ENCODE data around the gene CLEC16A. TPM values are rescaled to one million over a fixed set of nuclear protein-coding genes. Genes with fewer than 3 reads are reported as not detected.

The CLEC16A gene
- total RNA-seq, 4 donors from 2014 or later: 19.9 to 38.3 (median 35.0) TPM

GRCh38 chr16:11211061-11211976, 267.0 kb downstream of the CLEC16A start:
- H3K4me3 ChIP-seq: no peak overlapping the region
- H3K9me3 ChIP-seq: peaks cover 0 to 20% (median 0%) of the 10 kb centered on the region in 3 donors
- H3K27ac ChIP-seq: no peak overlapping the region
- TF ChIP-seq, protein P1, sequence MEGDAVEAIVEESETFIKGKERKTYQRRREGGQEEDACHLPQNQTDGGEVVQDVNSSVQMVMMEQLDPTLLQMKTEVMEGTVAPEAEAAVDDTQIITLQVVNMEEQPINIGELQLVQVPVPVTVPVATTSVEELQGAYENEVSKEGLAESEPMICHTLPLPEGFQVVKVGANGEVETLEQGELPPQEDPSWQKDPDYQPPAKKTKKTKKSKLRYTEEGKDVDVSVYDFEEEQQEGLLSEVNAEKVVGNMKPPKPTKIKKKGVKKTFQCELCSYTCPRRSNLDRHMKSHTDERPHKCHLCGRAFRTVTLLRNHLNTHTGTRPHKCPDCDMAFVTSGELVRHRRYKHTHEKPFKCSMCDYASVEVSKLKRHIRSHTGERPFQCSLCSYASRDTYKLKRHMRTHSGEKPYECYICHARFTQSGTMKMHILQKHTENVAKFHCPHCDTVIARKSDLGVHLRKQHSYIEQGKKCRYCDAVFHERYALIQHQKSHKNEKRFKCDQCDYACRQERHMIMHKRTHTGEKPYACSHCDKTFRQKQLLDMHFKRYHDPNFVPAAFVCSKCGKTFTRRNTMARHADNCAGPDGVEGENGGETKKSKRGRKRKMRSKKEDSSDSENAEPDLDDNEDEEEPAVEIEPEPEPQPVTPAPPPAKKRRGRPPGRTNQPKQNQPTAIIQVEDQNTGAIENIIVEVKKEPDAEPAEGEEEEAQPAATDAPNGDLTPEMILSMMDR (IDR thresholded peaks at IDR 0.05): no peak
- TF ChIP-seq EP300 (IDR thresholded peaks at IDR 0.05): no peak
- no peak for TF ChIP-seq POLR2A (IDR thresholded peaks at IDR 0.05)
- no peak for TF ChIP-seq POLR2AphosphoS5 (IDR thresholded peaks at IDR 0.05)
- ATAC-seq: no peak
- 68 to 84% methylated on average over 8 to 11 of the region's 16 CpGs for WGBS, 2 donors (ENCODE audit: low coverage in 1 of 2)
- no peaks in the 10 kb centered on the region for H3K36me3 ChIP-seq
- H3K27me3 ChIP-seq: peaks cover 13% of the 10 kb centered on the region
- H3K4me1 ChIP-seq: peaks cover 0 to 2% (median 0%) of the 10 kb centered on the region in 3 donors

GRCh38 chr16:11211977-11212797, 267.8 kb downstream of the CLEC16A start:
- no peak for ATAC-seq
- TF ChIP-seq, protein P1 (IDR thresholded peaks at IDR 0.05): no peak
- TF ChIP-seq POLR2AphosphoS5 (IDR thresholded peaks at IDR 0.05): no peak
- TF ChIP-seq EP300 (IDR thresholded peaks at IDR 0.05): no peak
- no peak for TF ChIP-seq POLR2A (IDR thresholded peaks at IDR 0.05)
- 57 to 58% methylated on average over 5 of the region's 16 CpGs for WGBS, 2 donors (ENCODE audit: low coverage in 1 of 2)

GRCh38 chr16:11212798-11213196, 268.4 kb downstream of the CLEC16A start:
- Histone ChIP-seq H3K4me1 (no peaks in the 10 kb centered on the region), H3K36me3 (no peaks in the 10 kb centered on the region), H3K27ac (no peak overlapping the region), H3K27me3 (peaks cover 13% of the 10 kb centered on the region), H3K4me3 (no peak overlapping the region), H3K9me3 (peaks cover 0 to 29% (median 0%) of the 10 kb centered on the region in 3 donors)
- WGBS, 2 donors (ENCODE audit: low coverage in 1 of 2): no CpG with 5 or more reads among the region's 16 CpGs
- ATAC-seq: no peak
- TF ChIP-seq POLR2A (IDR thresholded peaks at IDR 0.05) (no peak), EP300 (IDR thresholded peaks at IDR 0.05) (no peak)
- TF ChIP-seq, protein P1 (IDR thresholded peaks at IDR 0.05): no peak

More at GRCh38 chr16:11211977-11212797, 267.8 kb downstream of the CLEC16A start:
- Histone ChIP-seq H3K4me3 (no peak overlapping the region), H3K27ac (no peak overlapping the region), H3K9me3 (peaks cover 0 to 29% (median 0%) of the 10 kb centered on the region in 3 donors), H3K36me3 (no peaks in the 10 kb centered on the region), H3K27me3 (peaks cover 13% of the 10 kb centered on the region), H3K4me1 (no peaks in the 10 kb centered on the region)

DNA sequence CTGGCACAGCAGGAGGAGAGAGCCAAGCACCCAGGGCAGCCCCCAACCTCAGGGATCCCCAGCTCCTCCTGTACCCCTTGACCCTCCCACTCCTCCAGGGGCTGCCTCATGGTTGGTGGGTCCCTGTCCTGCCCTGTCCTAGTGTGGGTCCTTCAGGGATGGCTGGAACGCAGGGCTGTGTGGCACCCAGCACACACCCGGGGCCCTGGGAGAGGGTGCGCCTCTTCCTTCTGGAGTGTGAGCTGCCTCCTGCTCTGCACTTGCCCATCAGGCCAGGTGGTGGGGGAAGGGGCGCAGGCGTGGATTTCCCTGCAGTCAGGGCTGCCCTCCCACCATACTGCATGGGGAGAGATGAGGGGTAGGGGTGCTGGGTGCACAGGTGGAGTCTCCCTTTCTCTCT, 269.0 kb downstream of the CLEC16A start:
- no peaks in the 10 kb centered on the region for H3K4me1 ChIP-seq
- H3K27ac ChIP-seq: no peak overlapping the region
- WGBS, 2 donors (ENCODE audit: low coverage in 1 of 2): no CpG with 5 or more reads among the region's 5 CpGs
- H3K36me3 ChIP-seq: no peaks in the 10 kb centered on the region
- H3K4me3 ChIP-seq: no peak overlapping the region
- no peak for ATAC-seq
- H3K9me3 ChIP-seq: peaks cover 0 to 29% (median 0%) of the 10 kb centered on the region in 3 donors
- peaks cover 13% of the 10 kb centered on the region for H3K27me3 ChIP-seq
- TF ChIP-seq POLR2A (IDR thresholded peaks at IDR 0.05) (no peak), POLR2AphosphoS5 (IDR thresholded peaks at IDR 0.05) (no peak), EP300 (IDR thresholded peaks at IDR 0.05) (no peak)
- TF ChIP-seq, protein P1 (IDR thresholded peaks at IDR 0.05): no peak

Measured in gastroesophageal sphincter (tissue), 4 donors.